Left lung (tissue), 10 donors: ENCODE data around the gene ATXN1. TPM values are rescaled to one million over a fixed set of nuclear protein-coding genes. Genes with fewer than 3 reads are reported as not detected.

ENCODE experiments used
- ATAC-seq: fragments of 200-7000 bp; cut with Tn5 transposase; one replicate; pipeline ENCODE4 v1.9.1; 2020; ENCODE audit warnings: moderate library complexity
- DNase-seq, 4 donors: peaks; one replicate each; pipeline ENCODE4 v3.0.0-alpha.2; 2013 to 2020
- H3K27ac ChIP-seq, 2 donors: fragments of 200-600 bp; sonication (generic) in 1 of 2; one replicate each; pipeline versions ENCODE4 v1.5.0 to v1.8.0; 2020 to 2021
- H3K27me3 ChIP-seq, 2 donors: fragments of 200-600 bp; sonication (generic) in 1 of 2; one replicate each; pipeline versions ENCODE4 v1.5.0 to v1.8.0; 2020 to 2021
- H3K36me3 ChIP-seq, 2 donors: fragments of 200-600 bp; sonication (generic) in 1 of 2; one replicate each; pipeline versions ENCODE4 v1.5.0 to v1.8.0; 2020 to 2021
- H3K4me1 ChIP-seq, 2 donors: fragments of 200-600 bp; one replicate each; pipeline ENCODE4 v1.8.0; 2021
- H3K4me3 ChIP-seq, 2 donors: fragments of 200-600 bp; sonication (generic) in 1 of 2; one replicate each; pipeline versions ENCODE4 v1.5.0 to v1.8.0; 2020 to 2021; ENCODE audit warnings: mild to moderate bottlenecking in 1 of 2
- H3K9me3 ChIP-seq, 2 donors: fragments of 200-600 bp; sonication (generic) in 1 of 2; one replicate each; pipeline versions ENCODE4 v1.5.0 to v1.8.0; 2020 to 2021
- CTCF ChIP-seq, 2 donors: fragments of 200-600 bp; sonication (generic) in 1 of 2; IDR thresholded peaks; one replicate each; pipeline versions ENCODE4 v1.5.0 to v1.8.0; 2021; ENCODE audit warnings: antibody characterized with exemption in 2 of 2
- intact Hi-C, 2 donors: fragments of 100-400 bp; cut with DNase I; formaldehyde crosslinking; loops; one replicate each; pipeline versions ENCODE4 v1.11.2 to v1.14.2; 2022
- polyA plus RNA-seq, 6 donors: library from polyadenylated mRNA; unstranded; fragments of 120-200 nt; gene quantifications; one replicate each; pipeline ENCODE4 v1.2.1, GENCODE V29; 2013; ENCODE audit not compliant: insufficient read length in 6 of 6
- total RNA-seq, 2 donors: library from RNA; stranded (reverse); fragmentation: NEBNext Ultra II Directional; extraction: Animal tissue kit (Norgen Biotek cat#: 25700); gene quantifications; one replicate each; pipeline ENCODE4 v1.2.1, GENCODE V29; 2021
- donor health status: DM: no; HTN: yes; CAD: no.
- donor health status: DM: no; HTN: no; CAD: no.

The ATXN1 gene
- total and polyA plus RNA-seq, 8 donors = 23.3 to 67.4 (median 27.3) TPM

GRCh38 chr6:16355238-16355637, 406.0 kb downstream of the ATXN1 start:
- Histone ChIP-seq H3K36me3 (no peaks in the 10 kb centered on the region), H3K27me3 (no peaks in the 10 kb centered on the region), H3K4me1 (no peaks in the 10 kb centered on the region), H3K9me3 (no peaks in the 10 kb centered on the region), H3K27ac (no peak overlapping the region), H3K4me3 (no peak overlapping the region)
- TF ChIP-seq CTCF (IDR thresholded peaks at IDR 0.05) = no peak
- intact Hi-C loops = no loop called here
- ATAC-seq = no peak
- no peak for DNase-seq

GRCh38 chr6:16354692-16355091, 406.6 kb downstream of the ATXN1 start:
- ATAC-seq = no peak
- DNase-seq = no peak
- Histone ChIP-seq H3K27ac (no peak overlapping the region), H3K36me3 (no peaks in the 10 kb centered on the region), H3K27me3 (no peaks in the 10 kb centered on the region), H3K4me1 (no peaks in the 10 kb centered on the region), H3K4me3 (no peak overlapping the region), H3K9me3 (no peaks in the 10 kb centered on the region)
- no peak for TF ChIP-seq CTCF (IDR thresholded peaks at IDR 0.05)
- intact Hi-C loops = no loop called here

GRCh38 chr6:16352821-16353438, 408.3 kb downstream of the ATXN1 start:
- no peak for TF ChIP-seq CTCF (IDR thresholded peaks at IDR 0.05)
- H3K27ac ChIP-seq = no peak overlapping the region
- H3K9me3 ChIP-seq = no peaks in the 10 kb centered on the region
- DNase-seq (no peak), ATAC-seq (no peak)
- no peaks in the 10 kb centered on the region for H3K27me3 ChIP-seq
- H3K4me3 ChIP-seq = no peak overlapping the region
- intact Hi-C loops = no loop called here
- no peaks in the 10 kb centered on the region for H3K4me1 ChIP-seq
- no peaks in the 10 kb centered on the region for H3K36me3 ChIP-seq

GRCh38 chr6:16352258-16352635, 409.0 kb downstream of the ATXN1 start:
- intact Hi-C loops = no loop called here
- ATAC-seq = peak; percentile 34
- Histone ChIP-seq H3K27me3 (no peaks in the 10 kb centered on the region), H3K27ac (peak overlapping the region in 1 of 2 donors; percentile 13), H3K4me1 (no peaks in the 10 kb centered on the region), H3K36me3 (no peaks in the 10 kb centered on the region), H3K9me3 (no peaks in the 10 kb centered on the region), H3K4me3 (no peak overlapping the region)
- no peak for TF ChIP-seq CTCF (IDR thresholded peaks at IDR 0.05)
- no peak for DNase-seq

GRCh38 chr6:16349544-16349943, 411.7 kb downstream of the ATXN1 start:
- Histone ChIP-seq H3K36me3 (no peaks in the 10 kb centered on the region), H3K27ac (no peak overlapping the region), H3K4me1 (peaks cover 4 to 15% of the 10 kb centered on the region in 2 donors), H3K27me3 (no peaks in the 10 kb centered on the region), H3K4me3 (no peak overlapping the region), H3K9me3 (no peaks in the 10 kb centered on the region)
- TF ChIP-seq CTCF (IDR thresholded peaks at IDR 0.05) = no peak
- no peak for ATAC-seq
- intact Hi-C loops = no loop called here
- no peak for DNase-seq
